Midbrain (tissue), 1 donor: Measurements from ENCODE around the gene ADAMTS2.
A peak's percentile ranks its signal among the peaks of the same experiment; 100 is the strongest.

Experiments used
- DNase-seq: peaks from one replicate; lab custom pipeline; 2025; lab: John Stamatoyannopoulos, UW

The ADAMTS2 gene

DNA sequence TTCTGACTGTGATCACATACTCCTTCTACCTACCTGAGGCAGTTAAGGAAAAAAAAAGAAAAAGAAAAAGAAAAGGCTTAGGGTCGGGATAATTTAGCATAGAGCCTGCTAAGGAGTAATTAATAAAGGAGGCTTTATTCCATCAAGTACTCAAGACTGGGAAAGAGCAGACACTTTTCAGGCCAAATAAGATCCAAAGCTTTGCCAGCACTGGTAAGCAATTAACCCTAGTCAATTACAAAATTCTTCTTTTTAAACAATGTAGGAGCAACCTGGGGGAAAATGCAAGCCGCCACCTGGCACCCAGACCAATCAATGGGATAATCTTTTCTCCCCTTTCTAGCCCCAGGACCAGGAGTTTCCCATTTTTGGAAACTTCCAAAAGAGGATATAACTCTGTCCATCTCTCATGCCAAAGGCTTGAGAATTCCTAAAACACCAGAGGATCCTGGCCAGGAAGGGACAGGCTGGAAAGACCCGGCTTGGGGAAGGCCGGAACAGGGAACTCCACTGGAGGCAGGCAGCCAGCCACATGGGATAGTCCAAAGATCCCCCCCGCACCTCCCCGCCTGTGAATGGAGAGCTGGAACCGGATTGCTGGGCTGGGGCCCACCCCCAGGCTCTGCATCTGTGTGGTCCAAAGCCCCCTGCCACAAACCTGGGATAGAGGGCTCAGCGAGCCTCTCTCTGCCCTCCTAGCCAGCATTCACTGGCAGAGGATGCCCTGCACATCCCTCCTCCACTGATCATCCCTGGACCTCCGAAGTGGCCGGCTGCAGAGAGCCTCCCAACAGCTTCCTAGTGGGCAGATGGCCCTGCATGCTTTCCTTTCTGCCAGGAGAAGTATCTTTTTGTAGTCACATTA lies 167.3 kb downstream of the ADAMTS2 start:
- DNase-seq, result no peak

DNA sequence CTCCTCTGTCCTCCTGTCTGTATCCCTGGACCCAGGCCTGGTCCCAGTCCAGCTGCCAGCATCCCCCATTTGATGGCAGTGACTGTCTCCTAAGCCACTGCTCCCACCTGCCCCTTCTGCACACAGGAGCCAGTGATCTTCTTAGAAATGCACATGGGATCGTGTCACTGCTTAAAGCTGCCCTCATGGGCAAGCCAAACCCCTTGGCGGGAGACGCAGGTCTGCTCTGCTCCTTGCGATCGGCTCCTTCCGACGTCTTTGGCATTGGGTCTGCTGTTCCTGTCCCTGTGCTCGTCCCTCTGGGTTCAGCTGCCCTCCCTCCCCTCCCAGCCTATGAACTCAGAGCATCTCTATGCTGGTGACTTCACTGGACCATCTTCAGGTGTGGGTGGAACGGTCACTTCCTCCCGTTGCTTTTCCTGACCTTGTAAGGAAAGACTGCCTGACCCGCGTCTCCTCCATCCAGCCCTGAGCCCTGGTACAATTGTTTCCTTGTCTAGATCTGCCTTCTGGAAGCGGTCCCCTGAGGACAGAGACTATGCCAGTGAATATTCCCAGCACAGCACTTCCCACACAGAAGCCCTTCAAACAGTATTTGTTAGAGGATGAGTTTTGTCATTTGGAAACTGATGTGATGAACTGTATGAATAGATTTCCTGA lies 168.6 kb downstream of the ADAMTS2 start:
- DNase-seq, result no peak

DNA sequence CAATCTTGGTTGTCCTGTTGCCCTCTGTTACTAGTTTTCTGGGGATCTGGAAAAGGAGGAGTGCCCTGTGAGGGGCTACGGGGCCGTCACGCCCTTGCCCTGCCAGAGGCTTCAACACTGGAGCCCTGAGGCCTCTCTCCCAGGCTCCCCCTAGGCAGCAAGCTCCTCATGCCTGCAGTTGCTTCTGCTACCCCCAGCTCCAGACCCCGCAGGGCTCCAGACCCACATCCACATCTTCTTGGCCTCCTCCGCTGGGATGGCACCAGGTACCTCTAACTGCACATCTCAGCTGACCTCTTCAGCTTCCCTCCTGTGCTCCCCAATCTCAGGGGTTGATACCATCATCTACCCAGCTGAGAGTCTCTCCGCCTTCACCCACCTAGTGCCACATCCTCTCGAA lies 169.1 kb downstream of the ADAMTS2 start:
- DNase-seq, result no peak

DNA sequence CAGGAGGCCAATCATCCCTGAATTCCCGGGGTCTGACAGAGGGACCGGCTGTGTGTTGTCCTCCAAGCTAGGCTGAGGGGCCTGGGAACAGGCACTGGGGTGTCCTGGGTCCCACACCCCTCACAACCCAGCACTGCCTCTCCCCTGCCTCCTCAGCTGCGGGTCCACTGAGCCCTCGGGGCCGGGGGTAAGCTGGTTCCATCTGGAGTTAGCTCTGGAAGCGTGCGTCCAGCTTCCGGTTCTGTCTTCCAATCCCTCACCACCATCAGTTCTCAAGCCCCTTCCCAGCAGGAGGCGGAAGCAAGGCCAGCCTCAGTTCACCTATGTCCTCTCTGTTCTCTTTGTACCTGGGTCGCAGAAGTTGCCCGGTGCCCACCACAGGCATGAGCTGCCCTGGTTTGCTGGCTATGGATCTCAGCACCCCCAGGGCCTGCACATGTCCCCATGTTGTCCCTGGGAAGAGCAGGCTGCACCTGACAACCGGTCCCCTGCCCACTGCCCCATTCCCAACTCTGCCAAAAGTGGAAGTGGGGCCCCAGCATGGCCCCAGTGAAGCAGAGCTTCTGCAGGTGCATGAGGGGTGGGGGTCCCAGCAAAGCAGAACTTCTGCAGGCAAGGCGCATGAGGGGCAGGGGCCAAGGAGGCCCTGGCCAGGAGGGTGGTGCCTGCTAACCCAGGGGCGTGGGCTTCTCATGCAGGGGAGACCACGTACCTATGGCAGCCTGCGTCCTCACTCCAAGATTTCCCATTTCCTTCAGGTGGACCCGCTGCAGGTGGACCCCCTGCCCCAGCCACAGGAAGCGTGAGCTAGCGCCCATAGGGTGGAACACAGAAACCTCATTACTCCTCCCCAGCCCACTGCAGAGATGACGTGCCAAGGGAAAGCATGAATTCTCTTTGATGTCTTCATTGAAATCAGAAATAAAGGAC lies 173.2 kb downstream of the ADAMTS2 start:
- no peak for DNase-seq

DNA sequence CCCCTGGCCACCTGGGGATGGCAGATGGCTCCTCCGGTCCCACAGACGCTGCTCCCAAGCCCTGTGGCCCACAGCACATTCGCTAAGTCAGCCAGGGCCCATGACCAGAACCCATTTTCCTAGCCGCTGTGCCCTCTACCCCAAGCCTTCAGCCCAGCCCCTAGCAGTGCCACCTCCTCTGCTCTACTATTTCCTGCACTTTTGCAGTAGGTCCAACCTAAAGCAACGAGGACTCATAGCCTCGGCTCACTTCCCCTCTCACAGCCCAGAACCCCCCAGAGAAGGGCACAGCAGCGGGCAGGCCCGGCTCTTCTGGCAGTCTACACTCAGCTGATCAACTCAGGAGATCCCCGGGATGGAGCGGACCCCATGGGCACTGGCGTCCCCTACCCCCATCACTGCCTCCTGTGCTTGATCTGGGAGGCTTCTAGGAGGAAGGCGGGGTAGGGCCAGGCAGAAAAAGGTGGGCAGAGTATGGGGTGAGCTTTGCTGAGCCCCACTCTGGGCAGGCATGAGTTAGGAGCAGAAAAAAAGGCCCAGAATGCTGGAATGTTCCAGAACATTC lies 173.9 kb downstream of the ADAMTS2 start:
- DNase-seq, result no peak

DNA sequence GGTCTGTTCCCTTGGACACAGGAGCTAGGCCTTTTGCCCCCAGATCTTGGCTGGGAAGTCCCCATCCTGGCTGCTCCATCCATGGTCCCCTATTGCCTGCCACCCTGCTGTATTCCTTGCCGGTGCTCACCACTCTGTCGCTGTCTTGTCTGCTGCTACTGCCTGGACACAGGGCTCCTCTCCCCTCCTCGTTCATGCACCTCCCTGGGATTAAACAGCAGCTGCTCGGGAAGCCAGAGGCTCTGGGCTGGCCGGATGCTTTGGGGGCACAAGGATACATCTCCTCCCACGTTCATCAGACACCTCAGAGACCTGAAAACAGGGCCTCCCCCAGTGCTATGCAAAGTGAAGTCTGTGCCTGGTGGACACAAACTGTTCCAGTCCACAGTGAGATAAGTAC lies 174.7 kb downstream of the ADAMTS2 start:
- DNase-seq, result no peak

DNA sequence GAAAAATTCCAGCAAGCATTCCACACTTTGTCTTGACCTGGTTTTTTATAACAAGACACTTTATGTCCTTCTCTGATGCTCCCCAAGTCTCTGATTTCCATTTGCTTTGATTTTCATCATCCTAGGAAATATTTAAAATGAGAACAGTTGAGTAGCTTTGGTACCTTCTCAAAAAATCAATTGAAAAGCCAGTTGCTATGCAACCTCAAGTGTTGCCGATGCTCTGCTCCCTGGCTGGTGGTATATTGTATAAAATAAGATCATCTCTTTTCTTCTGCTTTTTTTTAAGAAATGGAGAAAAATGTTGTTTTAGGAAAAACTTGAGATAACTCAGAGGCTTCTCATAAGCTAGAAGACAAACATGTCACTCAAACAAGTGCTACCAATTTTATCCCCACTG lies 175.4 kb downstream of the ADAMTS2 start:
- DNase-seq, result no peak

DNA sequence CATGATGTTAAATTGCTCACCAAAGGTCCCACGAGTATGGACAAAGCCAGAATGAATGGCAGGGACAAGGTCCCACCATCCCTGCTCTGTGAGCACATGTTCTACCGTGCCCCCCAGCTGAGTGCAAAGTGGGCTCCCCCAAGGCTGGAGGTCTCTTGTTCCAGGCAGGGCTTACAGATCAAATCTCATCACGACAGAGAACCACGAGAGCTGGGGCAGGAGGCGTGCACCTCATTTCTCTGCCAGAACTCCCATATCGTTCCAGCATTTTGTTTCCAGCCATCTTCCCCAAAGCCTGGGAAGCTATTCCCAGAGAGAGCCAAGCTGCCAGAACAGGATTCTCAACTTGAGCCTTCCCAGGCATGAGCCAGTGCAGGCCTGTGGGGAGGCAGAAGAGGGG lies 176.6 kb downstream of the ADAMTS2 start:
- no peak for DNase-seq

DNA sequence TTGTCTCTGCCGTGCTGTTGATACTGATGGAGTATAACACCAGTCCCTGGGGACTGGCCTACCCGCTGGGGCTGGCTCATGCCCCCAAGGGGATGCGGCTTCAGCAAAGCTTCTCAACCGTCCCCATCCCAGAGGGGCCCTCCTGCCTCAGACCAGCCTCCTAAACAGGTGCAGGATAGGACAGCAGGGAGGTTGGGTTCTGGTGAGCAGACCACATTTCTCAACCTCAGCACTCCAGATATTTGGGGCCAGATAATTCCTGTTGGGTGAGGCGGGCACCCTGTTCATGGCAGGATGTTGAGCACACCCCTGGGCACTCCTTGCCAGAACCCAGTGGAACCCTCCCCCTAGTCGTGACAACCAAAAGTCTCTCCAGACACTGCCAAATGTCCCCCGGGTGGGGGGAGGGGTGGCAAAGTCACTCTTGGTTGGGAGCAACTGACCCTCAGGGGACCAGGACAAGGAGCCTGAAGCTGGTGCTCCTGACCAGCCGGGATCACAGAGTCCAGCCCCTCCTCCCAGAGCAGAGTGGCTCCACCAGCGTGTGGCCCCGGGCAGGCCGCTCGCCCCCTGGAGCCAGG lies 177.3 kb downstream of the ADAMTS2 start:
- no peak for DNase-seq

DNA sequence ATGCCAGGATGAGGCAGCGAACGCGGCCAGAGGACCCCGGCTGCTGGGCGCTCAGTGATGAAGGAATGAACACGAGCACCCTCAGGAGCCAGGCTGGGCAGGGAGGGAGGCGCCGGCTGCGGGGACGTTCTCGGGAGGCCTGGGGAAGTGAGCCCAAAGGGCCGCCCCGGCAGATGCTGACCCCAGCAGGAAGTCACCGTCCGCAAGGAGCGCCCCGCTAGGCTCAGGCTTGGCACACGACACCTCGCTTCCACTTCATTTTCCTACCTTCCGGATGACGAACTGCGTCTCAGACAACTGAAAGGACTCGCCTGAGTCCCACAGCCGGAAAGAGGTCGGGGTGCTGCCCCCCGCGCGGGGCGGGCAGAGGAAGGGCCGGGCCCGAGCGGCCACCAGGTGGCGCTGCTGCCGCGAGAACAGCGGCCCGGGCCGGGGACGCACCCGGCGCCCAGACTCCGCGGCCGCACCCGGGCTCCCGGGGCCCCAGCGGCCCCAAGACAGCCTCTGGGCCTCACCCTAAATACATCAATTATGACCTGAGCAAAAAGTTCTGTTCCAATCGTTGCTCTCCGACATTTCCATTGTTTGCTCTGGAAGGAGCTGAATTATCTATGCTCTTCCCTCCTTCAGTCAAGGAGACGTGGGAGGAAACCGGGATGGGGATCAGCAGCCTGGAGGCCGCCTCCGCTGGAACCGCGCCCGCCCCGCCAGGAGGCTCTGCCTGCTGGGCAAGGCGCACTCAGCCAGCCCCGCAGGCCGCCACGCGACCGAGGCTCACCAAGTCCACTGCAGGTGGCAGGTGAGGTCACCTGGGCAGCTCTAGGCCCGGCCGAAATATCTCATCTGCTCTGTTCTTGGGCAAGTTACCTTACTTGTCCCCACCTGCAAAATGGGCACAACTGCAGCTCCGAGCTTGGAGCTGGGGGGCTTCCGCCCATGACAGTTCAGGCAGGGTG lies 178.1 kb downstream of the ADAMTS2 start:
- peak; percentile 50 for DNase-seq

DNA sequence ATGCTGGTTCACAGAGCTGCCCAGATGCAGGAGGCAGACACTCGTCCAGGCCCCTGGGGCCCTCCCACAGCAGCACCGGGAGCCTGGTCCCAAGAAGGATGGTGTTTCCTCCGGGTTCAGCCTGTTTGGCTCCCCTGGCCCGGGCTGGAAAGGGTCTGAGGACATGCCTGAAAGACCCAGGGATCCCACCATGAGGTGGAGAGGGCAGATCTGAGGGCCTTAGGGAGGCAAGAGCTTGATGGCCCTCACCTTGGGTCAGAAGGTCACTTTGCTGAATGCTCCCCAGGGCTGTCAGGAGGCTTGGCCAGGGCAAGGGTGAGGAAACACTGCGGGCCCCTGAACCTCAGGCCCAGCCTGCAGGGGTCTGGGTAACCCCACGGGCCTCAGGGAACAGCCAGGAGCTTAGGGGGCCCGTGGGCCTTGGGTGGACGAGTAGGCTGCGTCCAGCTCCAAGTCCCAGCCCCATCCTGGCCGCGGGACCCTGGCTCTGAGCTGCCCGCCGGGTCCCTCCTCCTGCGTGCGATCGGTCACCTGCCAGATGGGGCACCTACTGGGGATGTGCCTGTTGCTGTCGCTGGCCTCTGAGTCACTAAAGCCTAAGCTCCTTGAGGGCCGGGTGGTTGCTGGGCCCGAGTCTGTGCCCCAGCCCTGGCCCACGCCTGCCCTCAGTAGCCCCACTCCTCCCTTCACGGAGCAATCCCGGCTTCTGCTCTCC lies 178.9 kb downstream of the ADAMTS2 start:
- DNase-seq, result no peak

DNA sequence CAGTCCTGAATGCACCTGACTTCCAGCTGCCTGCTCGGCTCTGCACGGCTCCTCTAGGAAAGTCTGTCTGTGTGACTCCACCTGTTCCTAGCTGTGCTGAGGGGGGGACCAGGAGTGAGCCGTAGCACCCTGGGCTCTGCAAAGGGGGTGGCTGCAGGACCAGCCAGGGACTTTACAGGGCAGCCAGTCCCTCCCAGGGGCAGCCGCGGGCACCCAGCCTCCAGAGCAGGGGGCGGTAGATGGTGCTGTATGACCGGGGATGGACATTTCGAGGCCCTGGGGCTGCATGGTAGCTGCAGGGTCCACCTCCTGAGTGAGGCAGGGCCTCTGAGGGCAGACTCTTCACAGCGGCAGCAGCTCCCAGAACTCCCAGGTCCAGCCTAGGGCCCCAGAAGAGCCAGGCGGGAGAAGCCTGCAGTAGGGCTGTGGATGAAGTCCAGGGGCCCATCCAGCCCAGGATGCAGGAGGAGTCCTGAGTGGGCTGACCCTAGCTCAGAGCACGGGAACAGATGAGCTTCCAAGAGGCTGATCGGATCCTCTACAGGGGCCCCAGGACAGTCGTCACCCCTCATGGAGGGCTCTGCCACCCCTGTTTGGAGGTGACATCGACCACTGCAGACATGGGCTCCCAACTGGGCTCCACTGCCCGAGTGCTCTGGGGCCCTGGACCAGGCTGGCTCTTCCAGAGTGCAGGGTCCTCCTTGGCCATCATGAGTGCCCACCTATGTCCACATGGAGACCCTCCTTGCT lies 179.7 kb downstream of the ADAMTS2 start:
- DNase-seq, result no peak

DNA sequence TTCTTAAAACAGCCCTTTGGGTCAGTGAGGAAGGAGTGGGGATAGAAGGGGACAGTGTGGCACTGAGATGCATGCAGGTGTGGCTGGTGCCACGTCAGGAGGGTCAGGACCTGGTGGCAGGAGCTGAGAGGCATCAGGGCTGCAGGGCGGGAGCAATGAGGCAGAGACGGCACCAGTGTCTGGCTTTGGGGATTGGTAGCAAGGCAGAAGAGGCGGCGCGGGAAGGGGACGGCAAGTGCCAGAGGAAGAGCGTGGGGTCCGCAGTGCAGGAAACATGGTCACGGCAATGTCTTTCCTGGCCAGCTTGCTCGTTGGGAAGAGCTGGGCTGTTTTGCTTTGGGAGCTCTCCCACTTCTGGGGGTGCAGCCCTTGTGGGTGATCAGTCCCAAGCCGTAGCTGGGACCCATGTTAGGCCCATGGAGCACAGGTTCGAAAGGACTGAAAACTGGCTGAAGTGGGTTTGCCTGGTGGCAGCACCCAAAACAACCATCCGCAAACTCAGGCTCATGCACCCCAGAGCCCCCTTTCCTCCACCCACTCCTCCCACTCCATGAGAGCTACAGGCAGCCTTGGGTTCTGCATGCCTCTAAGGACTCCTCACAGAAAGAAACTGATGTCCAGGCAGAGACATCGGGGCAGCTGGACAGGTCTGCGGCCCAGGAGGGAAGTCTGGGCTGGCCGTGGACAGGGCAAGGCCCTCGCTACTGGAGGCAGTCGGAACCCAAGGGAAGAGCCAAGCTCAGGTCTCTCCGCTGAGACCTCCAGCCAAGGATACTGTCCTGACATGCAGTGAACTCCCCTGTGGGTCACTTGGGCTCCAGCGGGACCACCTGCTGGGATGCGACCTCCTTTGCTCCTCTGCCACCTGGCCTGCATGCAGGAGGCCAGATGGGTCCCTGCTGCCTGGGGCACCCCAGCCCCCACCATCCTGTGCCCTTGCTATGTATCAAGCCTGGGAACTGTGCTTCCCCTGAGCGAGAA lies 180.6 kb downstream of the ADAMTS2 start:
- no peak for DNase-seq

DNA sequence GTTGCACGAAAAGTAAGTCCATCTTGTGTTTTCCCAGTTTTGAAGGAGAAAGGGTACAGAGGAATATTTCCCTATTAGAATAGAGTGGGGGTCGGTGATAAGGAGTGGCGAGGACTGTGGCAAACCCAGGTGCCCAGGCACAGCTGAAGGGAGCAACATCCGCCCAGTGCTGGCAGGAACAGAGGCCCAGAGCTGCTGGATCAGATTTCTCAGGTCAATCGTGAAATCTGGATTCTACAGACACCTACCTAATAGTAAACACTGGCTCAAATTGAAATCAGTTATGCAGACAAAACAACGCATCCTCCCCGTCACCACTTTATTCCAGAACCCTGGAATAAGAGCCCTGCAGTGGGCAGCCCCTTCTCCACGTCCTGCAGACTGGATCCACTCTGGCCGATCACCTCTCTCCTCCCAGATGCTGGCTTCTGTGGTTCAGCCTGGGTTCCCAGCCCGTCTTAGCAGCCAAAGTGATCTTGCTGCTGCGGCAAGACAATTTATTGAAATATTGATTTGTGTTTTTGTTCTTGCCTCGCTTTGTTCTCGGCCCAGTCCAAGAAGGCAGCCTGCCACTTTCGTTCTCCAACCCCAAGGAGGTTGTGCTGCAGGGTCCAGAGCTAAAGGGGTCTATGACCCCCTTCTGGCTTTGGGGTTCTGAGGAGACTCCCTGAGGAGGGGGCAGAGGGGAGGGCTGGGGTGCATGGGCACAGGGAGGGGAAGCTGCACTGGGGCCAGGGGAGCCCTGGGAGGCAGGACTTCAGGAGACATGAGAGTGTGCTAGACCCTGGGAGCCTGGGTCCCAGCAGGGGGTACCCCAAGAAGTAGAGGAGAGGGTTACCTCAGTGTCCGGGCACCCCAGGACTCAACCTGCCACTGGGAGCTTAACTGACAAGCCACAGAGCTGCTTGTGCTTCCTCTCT lies 181.8 kb downstream of the ADAMTS2 start:
- DNase-seq, result no peak

DNA sequence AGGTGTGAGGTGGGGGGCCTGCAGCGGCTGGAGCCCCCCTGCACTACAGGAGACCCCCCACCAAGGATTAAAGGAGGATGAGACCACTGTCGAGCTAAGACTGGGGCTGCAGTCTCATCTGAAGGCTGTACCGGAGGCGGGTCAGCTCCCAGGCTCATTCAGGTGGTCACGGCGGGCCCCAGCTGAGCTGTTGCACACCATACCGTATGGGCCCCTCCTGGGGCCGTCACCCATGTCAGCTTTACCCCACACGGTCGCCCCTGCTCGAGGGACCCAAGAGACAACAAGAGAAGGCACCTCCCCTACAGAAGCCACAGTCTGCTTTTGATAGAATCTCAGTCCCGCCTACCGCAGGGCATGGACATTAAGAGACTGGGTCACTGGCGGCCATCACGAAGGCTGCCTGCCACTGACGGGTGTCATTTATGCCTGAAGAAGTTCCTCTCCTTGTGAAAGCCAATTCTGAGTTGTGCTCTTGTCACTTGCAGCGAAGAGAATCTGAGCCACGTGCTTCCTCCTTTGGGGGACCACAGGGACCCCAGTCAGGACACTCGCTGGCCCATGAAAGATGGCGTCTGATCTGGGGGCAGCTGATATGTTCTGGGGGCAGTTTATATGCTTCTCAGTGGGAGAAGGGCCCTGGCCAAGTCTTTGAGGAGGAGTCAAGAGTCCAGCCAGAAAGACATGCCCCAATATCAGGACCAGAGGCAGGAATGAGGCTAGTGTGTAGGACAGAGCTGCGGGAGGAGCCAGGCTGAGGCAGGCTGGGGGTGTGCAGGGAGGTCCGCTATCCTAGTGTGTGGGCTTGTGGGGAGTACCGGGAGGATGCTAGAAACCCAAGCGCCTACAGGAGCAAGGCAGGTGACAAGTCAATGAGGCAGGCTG lies 182.7 kb downstream of the ADAMTS2 start:
- DNase-seq, result no peak

DNA sequence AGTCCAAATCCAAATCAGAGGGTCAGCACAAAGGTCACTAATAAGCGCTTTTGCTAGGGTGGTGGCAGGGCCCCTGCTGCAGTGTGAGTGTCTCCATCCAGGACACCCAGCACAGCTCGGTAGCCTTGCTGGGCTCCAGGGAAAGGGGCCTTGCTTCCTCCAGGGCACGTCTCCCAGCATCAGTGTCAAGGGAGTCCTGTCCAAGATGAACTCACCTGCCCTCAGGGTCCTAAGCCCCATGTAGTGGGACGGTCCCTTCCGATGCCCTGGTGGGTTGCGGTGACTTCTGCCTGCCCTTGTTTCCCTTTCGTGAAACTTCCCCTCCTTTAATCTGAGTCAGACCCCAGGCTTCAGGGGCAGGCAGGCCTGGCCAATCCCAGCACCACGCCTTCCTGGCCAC lies 183.4 kb downstream of the ADAMTS2 start:
- DNase-seq, result no peak
